Measurements from ENCODE around the gene BARHL1.

DNA sequence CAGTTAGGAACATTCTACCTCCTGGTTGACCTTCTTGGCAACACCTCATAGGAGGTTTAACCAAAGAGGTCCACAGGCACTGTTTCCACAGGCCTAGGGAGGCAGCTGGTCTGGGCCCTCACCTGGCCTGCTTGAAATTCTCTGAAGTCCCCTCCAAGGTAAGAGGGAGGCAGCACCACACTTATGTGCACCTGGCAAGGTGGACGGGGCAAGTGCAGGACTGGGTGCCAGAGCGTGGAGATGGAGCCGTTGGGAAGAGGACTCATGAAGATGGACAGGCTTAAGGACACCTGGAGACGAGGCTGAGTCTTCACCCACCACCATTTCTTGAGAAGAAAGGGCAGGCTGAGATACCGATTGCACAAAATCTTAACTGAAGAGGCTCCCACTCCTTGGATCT, 6.6 kb upstream of the BARHL1 start:
- TF ChIP-seq, protein P1, sequence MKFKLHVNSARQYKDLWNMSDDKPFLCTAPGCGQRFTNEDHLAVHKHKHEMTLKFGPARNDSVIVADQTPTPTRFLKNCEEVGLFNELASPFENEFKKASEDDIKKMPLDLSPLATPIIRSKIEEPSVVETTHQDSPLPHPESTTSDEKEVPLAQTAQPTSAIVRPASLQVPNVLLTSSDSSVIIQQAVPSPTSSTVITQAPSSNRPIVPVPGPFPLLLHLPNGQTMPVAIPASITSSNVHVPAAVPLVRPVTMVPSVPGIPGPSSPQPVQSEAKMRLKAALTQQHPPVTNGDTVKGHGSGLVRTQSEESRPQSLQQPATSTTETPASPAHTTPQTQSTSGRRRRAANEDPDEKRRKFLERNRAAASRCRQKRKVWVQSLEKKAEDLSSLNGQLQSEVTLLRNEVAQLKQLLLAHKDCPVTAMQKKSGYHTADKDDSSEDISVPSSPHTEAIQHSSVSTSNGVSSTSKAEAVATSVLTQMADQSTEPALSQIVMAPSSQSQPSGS (tag by site-specific recombination; IDR thresholded peaks at IDR 0.05; ENCODE audit: low read depth) = no peak
- TF ChIP-seq, protein P2, sequence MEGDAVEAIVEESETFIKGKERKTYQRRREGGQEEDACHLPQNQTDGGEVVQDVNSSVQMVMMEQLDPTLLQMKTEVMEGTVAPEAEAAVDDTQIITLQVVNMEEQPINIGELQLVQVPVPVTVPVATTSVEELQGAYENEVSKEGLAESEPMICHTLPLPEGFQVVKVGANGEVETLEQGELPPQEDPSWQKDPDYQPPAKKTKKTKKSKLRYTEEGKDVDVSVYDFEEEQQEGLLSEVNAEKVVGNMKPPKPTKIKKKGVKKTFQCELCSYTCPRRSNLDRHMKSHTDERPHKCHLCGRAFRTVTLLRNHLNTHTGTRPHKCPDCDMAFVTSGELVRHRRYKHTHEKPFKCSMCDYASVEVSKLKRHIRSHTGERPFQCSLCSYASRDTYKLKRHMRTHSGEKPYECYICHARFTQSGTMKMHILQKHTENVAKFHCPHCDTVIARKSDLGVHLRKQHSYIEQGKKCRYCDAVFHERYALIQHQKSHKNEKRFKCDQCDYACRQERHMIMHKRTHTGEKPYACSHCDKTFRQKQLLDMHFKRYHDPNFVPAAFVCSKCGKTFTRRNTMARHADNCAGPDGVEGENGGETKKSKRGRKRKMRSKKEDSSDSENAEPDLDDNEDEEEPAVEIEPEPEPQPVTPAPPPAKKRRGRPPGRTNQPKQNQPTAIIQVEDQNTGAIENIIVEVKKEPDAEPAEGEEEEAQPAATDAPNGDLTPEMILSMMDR (tag by site-specific recombination; IDR thresholded peaks at IDR 0.05) = no peak
- TF ChIP-seq ZIC2 (tag by site-specific recombination; IDR thresholded peaks at IDR 0.05) (no peak), ZNF324 (tag by site-specific recombination; IDR thresholded peaks at IDR 0.05) (no peak), ZNF626 (tag by site-specific recombination; IDR thresholded peaks at IDR 0.05) (no peak), ZNF76 (tag by site-specific recombination; IDR thresholded peaks at IDR 0.05; ENCODE audit: borderline replicate concordance, low read depth) (no peak), ZNF473 (tag by site-specific recombination; IDR thresholded peaks at IDR 0.05) (no peak), SALL2 (tag by site-specific recombination; IDR thresholded peaks at IDR 0.05; ENCODE audit: borderline replicate concordance) (no peak), ZNF138 (tag by site-specific recombination; IDR thresholded peaks at IDR 0.05; ENCODE audit: borderline replicate concordance) (no peak)
- TF ChIP-seq, protein P3, sequence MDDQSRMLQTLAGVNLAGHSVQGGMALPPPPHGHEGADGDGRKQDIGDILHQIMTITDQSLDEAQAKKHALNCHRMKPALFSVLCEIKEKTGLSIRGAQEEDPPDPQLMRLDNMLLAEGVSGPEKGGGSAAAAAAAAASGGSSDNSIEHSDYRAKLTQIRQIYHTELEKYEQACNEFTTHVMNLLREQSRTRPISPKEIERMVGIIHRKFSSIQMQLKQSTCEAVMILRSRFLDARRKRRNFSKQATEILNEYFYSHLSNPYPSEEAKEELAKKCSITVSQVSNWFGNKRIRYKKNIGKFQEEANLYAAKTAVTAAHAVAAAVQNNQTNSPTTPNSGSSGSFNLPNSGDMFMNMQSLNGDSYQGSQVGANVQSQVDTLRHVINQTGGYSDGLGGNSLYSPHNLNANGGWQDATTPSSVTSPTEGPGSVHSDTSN (CRISPR knock-in tag; IDR thresholded peaks at IDR 0.05) = no peak
